Panc1 (cell line): Measurements from ENCODE around the gene PRKACA. TPM values are rescaled to one million over a fixed set of nuclear protein-coding genes. Genes with fewer than 3 reads are reported as not detected.

Experiments used
- ATAC-seq: fragments of 200-7000 bp; cut with Tn5 transposase; 2 replicates; pipeline ENCODE4 v1.9.1; 2020; ENCODE audit warnings: mild to moderate bottlenecking, moderate library complexity
- BruUV-seq: library from RNA; stranded (reverse); fragments of 400-500 nt; replicated peaks from 2 replicates; lab custom pipeline; 2021; lab: Mats Ljungman, UMichigan
- CTCF ChIA-PET: fragments of 300-600 bp; sonication (Branson Sonifier 250); formaldehyde crosslinking; loops from one replicate; lab custom pipeline; 2022; ENCODE audit warnings: antibody characterized with exemption; lab: Charles Lee
- POLR2A ChIA-PET: fragments of 300-600 bp; sonication (Branson Sonifier 250); formaldehyde crosslinking; loops from one replicate; lab custom pipeline; 2022; ENCODE audit warnings: antibody characterized with exemption; lab: Charles Lee
- DNase-seq: peaks from one replicate; pipeline ENCODE4 v3.0.0-alpha.2; 2010; ENCODE audit warnings: low read depth, low spot score
- H3K27ac ChIP-seq: 2 replicates; pipeline ENCODE4 v1.5.1; 2011; ENCODE audit warnings: mild to moderate bottlenecking, low read length, inconsistent platforms
- H3K27me3 ChIP-seq: fragments of 200-500 bp; sonication (Bioruptor generic); 2 replicates; pipeline ENCODE4 v1.6.0; 2014; ENCODE audit warnings: low read length, inconsistent platforms; ENCODE audit not compliant: control insufficient read depth, insufficient read depth
- H3K36me3 ChIP-seq: fragments of 200-500 bp; sonication (Bioruptor generic); 2 replicates; pipeline ENCODE4 v1.5.1; 2014; ENCODE audit warnings: inconsistent platforms, mild to moderate bottlenecking, low read length, moderate library complexity; ENCODE audit not compliant: control insufficient read depth, insufficient read depth
- H3K4me1 ChIP-seq: 2 replicates; pipeline ENCODE4 v1.5.1; 2011; ENCODE audit warnings: inconsistent platforms, mild to moderate bottlenecking, low read length, moderate library complexity; ENCODE audit not compliant: control insufficient read depth, insufficient read depth
- H3K4me3 ChIP-seq, 2 experiments: 2 replicates each; pipeline ENCODE4 v1.5.1; 2011 to 2012; ENCODE audit warnings: low read depth in 2 of 2, low read length in 2 of 2, mild to moderate bottlenecking in 2 of 2, inconsistent platforms in 1 of 2, moderate library complexity in 1 of 2
- H3K9me3 ChIP-seq: fragments of 200-500 bp; sonication (Bioruptor generic); 2 replicates; pipeline ENCODE4 v1.5.1; 2014; ENCODE audit warnings: low read depth, mild to moderate bottlenecking, inconsistent platforms, low read length, moderate library complexity; ENCODE audit not compliant: control insufficient read depth, insufficient read depth
- CTCF ChIP-seq: fragments of 450-650 bp; IDR thresholded peaks from 2 replicates; pipeline ENCODE4 v1.5.1; 2017; ENCODE audit warnings: mild to moderate bottlenecking
- POLR2AphosphoS5 ChIP-seq: IDR thresholded peaks from 2 replicates; pipeline ENCODE4 v1.6.1; 2012; ENCODE audit warnings: mild to moderate bottlenecking, low read depth, low read length, moderate library complexity
- REST ChIP-seq, 2 experiments: IDR thresholded peaks; 2 replicates each; pipeline ENCODE4 v1.6.1; 2011 to 2012; ENCODE audit warnings: low read depth in 2 of 2, control low read depth in 1 of 2, low read length in 1 of 2, mild to moderate bottlenecking in 1 of 2, moderate library complexity in 1 of 2; ENCODE audit not compliant: insufficient read depth in 1 of 2
- SIN3A ChIP-seq: IDR thresholded peaks from 2 replicates; pipeline ENCODE4 v1.6.1; 2012; ENCODE audit warnings: low read depth, mild to moderate bottlenecking, low read length, moderate library complexity, borderline replicate concordance; ENCODE audit not compliant: insufficient read depth
- TCF7L2 ChIP-seq: IDR thresholded peaks from 2 replicates; pipeline ENCODE4 v1.6.1; 2011; ENCODE audit warnings: mild to moderate bottlenecking, low read depth, low read length, inconsistent platforms
- in situ Hi-C: cut with HindIII; loops from 2 replicates; pipeline ENCODE4 v1.10.0; 2016; ENCODE audit warnings: low sequenced_read_pairs, low pct_unique_long_range_greater_than_20kb
- intact Hi-C: fragments of 100-400 bp; cut with micrococcal nuclease; formaldehyde crosslinking; loops from one replicate; pipeline ENCODE4 v1.10.0; 2022; ENCODE audit not compliant: unreplicated experiment
- total RNA-seq: library from RNA; stranded (reverse); gene quantifications from one replicate; pipeline ENCODE4 v1.2.1, GENCODE V29; 2021; ENCODE audit not compliant: unreplicated experiment

PRKACA gene
- total RNA-seq, 1 experiment from 2014 or later, result 70.8 TPM

- POLR2A ChIA-PET, result no interaction called here
- intact Hi-C loops (no loop called here), in situ Hi-C loops (no loop called here)
- no TSS peak for BruUV-seq
- TF ChIP-seq TCF7L2, result no peak
- TF ChIP-seq REST (IDR thresholded peaks at IDR 0.05; ENCODE audit: insufficient read depth in 1 of 2, low read depth in 2 of 2, low read length in 1 of 2), result no peak
- no peak for TF ChIP-seq SIN3A
- no peak for TF ChIP-seq CTCF
- no peak for TF ChIP-seq POLR2AphosphoS5
- Histone ChIP-seq H3K9me3 (no peaks in the 10 kb centered on the region), H3K4me1 (peaks cover 5% of the 10 kb centered on the region; the same call in 1 of the 2 replicates), H3K27ac (no peak overlapping the region), H3K27me3 (no peaks in the 10 kb centered on the region), H3K36me3 (no peaks in the 10 kb centered on the region), H3K4me3 (no peak overlapping the region)
- CTCF ChIA-PET, result interaction anchor here (0.6 to 0.8 kb wide), 2 partner anchors 18 to 143 kb away, joined by 3 to 4 read pairs; partner anchors contain the start of gene MISP3
- ATAC-seq (no peak), DNase-seq (no peak)
Measured at GRCh38 chr19:14054721-14055120, 62.8 kb downstream of the PRKACA start.

GRCh38 chr19:14054099-14054498 is 63.5 kb downstream of the PRKACA start:
- Histone ChIP-seq H3K27me3 (no peaks in the 10 kb centered on the region), H3K4me3 (no peak overlapping the region), H3K4me1 (peaks cover 5% of the 10 kb centered on the region; the same call in 1 of the 2 replicates), H3K27ac (no peak overlapping the region), H3K9me3 (no peaks in the 10 kb centered on the region), H3K36me3 (no peaks in the 10 kb centered on the region)
- ChIA-PET POLR2A (no interaction called here), CTCF (interaction anchor here (0.6 to 0.8 kb wide), 2 partner anchors 18 to 19 kb away, joined by 3 to 4 read pairs; partner anchors contain the start of gene MISP3)
- no TSS peak for BruUV-seq
- intact Hi-C loops, result no loop called here
- ATAC-seq (no peak), DNase-seq (no peak)
- in situ Hi-C loops, result no loop called here
- TF ChIP-seq POLR2AphosphoS5 (no peak), REST (IDR thresholded peaks at IDR 0.05; ENCODE audit: insufficient read depth in 1 of 2, low read depth in 2 of 2, low read length in 1 of 2) (no peak), SIN3A (no peak), CTCF (no peak), TCF7L2 (no peak)
